ENCODE measurements around the gene NF1.
"Not testable (repeated sequence)": the region's sequence is repeated elsewhere in the genome, so short reads cannot be mapped to it uniquely, and the experiment has no call there.

The NF1 gene

DNA sequence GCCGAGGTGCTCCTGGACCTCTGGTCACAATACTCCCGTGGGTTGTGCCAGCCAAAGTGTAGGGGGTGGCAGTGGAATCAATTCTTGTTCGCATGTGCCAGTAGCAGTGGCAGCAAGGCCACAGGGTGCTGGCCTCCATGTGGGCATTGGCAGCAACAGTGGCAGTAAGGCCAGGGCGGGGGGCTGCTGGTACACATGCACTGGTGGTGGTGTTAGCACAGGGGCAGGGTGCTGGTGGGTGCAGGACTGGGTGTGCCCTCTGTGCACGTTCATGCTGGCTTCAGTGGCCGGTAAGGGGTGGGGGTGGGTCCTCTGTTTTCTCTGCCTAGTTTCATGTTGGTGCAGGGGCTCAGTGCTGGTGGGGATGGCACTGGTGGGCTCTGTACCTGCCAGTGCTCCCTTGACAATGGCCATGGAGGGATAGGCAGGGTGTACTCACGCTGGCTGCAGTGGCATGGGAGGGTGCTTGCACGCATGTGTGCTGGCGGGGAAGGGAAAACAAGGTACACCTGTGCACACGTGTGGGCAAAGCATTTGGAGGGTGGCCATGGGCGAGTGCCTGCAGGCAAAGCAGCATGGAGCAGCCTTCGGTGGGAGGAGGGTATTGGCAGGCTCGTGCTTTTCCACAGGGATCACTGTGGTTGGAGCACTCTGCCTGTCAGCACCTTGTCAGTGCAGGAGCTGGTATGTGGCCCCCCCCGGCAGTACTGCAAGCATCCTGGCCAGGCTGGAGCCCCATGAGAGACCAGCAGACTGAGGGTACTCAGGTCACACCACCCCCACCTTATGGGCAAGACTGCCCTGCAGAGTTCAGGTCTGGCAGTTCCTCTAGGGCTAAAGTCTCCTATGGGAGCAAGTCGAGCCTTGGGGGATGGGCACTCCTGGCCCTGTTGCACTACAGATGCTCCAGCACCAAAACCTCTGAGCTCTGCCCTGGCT lies 35.8 kb downstream of the NF1 start:
- DNase-seq (ENCODE audit: low read depth, low spot score), result no peak

DNA sequence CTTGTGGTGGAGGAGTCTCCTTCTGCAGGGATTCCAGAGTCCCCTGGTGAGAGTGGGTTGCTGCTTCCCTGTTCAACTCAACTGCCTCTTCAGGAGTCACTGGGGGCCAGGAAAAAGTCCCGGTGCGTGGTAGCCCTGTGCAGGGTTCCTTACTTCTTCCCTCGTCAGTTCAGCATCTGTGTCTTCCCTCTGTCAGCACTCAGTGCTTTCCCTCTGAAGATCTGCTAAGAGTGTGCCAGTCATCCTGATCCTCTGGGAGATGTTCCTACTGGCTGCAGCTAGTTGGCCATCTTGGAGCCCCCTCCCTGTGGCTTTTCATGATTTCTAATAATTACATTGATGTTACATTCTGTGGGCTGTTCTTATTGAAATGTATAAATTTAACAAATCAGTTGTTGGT lies 36.5 kb downstream of the NF1 start:
- no peak for DNase-seq (ENCODE audit: low read depth, low spot score)

GRCh38 chr17:31132977-31133376 lies 38.2 kb downstream of the NF1 start:
- DNase-seq (ENCODE audit: low read depth, low spot score), result no peak

GRCh38 chr17:31134576-31134975 lies 39.8 kb downstream of the NF1 start:
- DNase-seq (ENCODE audit: low read depth, low spot score), result no peak

- DNase-seq (ENCODE audit: low read depth, low spot score), result no peak
Observed at GRCh38 chr17:31136319-31136718, 41.5 kb downstream of the NF1 start.

GRCh38 chr17:31140111-31140510 lies 45.3 kb downstream of the NF1 start:
- no peak for DNase-seq (ENCODE audit: low read depth, low spot score)

GRCh38 chr17:31144428-31144827 lies 49.7 kb downstream of the NF1 start:
- DNase-seq (ENCODE audit: low read depth, low spot score), result no peak

- DNase-seq (ENCODE audit: low read depth, low spot score), result no peak
Observed at GRCh38 chr17:31144836-31145235, 50.1 kb downstream of the NF1 start.

GRCh38 chr17:31147507-31148202 lies 52.9 kb downstream of the NF1 start:
- no peak for DNase-seq (ENCODE audit: low read depth, low spot score)

- DNase-seq (ENCODE audit: low read depth, low spot score), result no peak
Observed at GRCh38 chr17:31148205-31148604, 53.4 kb downstream of the NF1 start.

- DNase-seq (ENCODE audit: low read depth, low spot score), result no peak
Observed at GRCh38 chr17:31152271-31152670, 57.5 kb downstream of the NF1 start.

DNA sequence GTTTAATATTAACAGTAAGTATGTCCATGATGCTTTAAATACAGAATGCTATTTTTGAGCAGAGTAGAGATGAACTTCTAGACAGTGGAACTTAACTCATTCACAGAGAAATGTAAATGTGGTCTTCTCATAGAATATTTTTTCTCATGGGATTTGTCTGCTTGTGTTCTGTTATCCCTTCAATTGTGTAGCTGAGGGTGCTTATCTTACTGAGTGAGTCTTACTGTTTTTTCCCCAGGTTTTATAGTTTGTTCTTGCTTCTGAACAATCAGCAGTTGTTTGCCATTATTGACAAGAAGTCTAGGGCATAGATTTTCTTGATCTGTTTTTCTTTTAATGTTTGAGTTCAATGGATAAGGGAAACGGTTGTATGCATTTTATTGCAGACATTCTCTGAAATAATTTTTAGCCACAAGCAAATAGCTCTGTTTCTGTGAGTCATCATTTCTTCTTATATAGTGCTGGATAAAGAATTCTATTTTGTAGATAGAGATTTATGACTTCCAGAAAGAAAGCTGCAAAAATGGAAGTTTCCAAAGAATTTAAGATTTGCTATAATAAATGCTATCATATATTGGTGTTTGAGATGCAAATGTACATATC lies 60.5 kb downstream of the NF1 start:
- no peak for DNase-seq (ENCODE audit: low read depth, low spot score)

GRCh38 chr17:31156326-31156725 lies 61.5 kb downstream of the NF1 start:
- DNase-seq (ENCODE audit: low read depth, low spot score), result no peak

- DNase-seq (ENCODE audit: low read depth, low spot score), result not testable (repeated sequence)
Observed at GRCh38 chr17:31156864-31157263, 62.1 kb downstream of the NF1 start.

- no peak for DNase-seq (ENCODE audit: low read depth, low spot score)
Observed at GRCh38 chr17:31158746-31159377, 64.1 kb downstream of the NF1 start.

- no peak for DNase-seq (ENCODE audit: low read depth, low spot score)
Observed at GRCh38 chr17:31163091-31163781, 68.5 kb downstream of the NF1 start.

DNA sequence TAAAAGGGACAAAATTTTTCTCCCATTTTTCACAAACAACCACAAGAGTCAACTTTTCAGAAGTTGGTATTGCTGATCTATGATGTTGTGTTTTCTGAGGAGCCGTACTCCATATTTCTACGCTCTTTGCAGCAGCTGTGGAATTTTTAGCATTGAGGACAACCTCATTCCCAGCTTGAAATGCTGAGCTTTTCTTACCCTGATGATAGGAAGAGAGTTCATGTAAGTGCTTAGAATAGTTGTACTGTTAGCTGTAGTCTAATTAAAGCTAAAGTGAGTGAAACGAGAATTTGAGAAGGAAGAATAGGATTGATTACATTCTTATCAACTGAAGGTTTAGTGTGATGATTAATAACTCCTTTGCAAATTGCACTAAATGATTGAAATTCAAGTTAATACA lies 72.3 kb downstream of the NF1 start:
- DNase-seq (ENCODE audit: low read depth, low spot score), result no peak

DNA sequence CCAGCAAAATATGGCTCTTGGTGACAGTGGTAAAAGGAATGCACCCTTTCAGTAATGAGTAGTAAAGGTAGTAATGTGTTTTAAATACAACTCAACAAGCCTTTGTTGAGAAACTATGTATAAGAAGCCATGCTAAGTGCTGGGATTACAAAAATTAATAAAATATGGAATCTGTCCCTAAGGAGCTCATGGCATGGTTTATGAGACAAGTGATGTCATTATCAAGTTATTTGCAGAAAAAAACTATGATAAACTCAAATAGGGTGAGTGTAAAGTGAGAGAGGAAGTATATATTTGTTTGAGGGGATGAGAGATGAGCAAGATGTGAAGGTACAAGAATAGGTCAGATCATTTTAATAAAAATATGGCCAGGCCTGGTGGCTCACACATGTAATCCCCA lies 76.9 kb downstream of the NF1 start:
- no peak for DNase-seq (ENCODE audit: low read depth, low spot score)

GRCh38 chr17:31172388-31172787 lies 77.6 kb downstream of the NF1 start:
- no peak for DNase-seq (ENCODE audit: low read depth, low spot score)

- no peak for DNase-seq (ENCODE audit: low read depth, low spot score)
Observed at GRCh38 chr17:31174215-31174614, 79.4 kb downstream of the NF1 start.

DNA sequence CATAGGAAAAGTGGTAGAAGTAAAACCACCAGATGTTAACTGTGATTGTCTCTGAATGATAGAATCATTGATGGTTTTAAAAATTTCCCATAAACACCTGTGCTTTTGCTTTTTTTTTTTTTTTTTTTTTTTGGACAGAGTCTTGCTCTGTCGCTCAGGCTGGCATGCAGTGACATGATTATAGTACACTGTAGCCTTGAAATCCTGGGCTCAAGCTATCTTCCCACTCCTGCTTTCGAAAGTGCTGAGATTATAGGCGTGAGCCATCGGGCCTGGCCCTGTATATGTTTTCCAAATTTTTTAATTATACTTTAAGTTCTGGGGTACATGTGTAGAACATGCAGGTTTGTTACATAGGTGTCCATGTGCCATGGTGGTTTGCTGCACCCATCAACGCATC lies 80.5 kb downstream of the NF1 start:
- DNase-seq (ENCODE audit: low read depth, low spot score), result no peak
